ENCODE measurements around the gene PTGES2.

The PTGES2 gene

GRCh38 chr9:128087262-128087661 lies 40.3 kb downstream of the PTGES2 start:
- Histone ChIP-seq H3K27me3 (replicated peaks; ENCODE audit: control insufficient read depth, insufficient read depth, low read length) (no peaks in the 10 kb centered on the region), H3K4me3 (ENCODE audit: low read length) (no peak overlapping the region), H3K36me3 (ENCODE audit: control insufficient read depth, insufficient read depth, low read length, severe bottlenecking) (no peaks in the 10 kb centered on the region), H3K9ac (ENCODE audit: low read length) (no peak overlapping the region), H3K9me3 (ENCODE audit: control insufficient read depth, low read length) (no peaks in the 10 kb centered on the region), H3K4me1 (ENCODE audit: control insufficient read depth, insufficient read depth, low read length) (peaks cover 16% of the 10 kb centered on the region)
- DNase-seq (ENCODE audit: low read depth), result no peak

- no peaks in the 10 kb centered on the region for H3K36me3 ChIP-seq (ENCODE audit: control insufficient read depth, insufficient read depth, low read length, severe bottlenecking)
- H3K27me3 ChIP-seq (replicated peaks; ENCODE audit: control insufficient read depth, insufficient read depth, low read length), result no peaks in the 10 kb centered on the region
- no peak overlapping the region for H3K9ac ChIP-seq (ENCODE audit: low read length)
- no peak overlapping the region for H3K4me3 ChIP-seq (ENCODE audit: low read length)
- peaks cover 19% of the 10 kb centered on the region for H3K4me1 ChIP-seq (ENCODE audit: control insufficient read depth, insufficient read depth, low read length)
- H3K9me3 ChIP-seq (ENCODE audit: control insufficient read depth, low read length), result no peaks in the 10 kb centered on the region
- peak; percentile 22 for DNase-seq (ENCODE audit: low read depth)
Measured at GRCh38 chr9:128085943-128086342, 41.6 kb downstream of the PTGES2 start.

- H3K4me3 ChIP-seq (ENCODE audit: low read length), result no peak overlapping the region
- no peak for DNase-seq (ENCODE audit: low read depth)
- no peaks in the 10 kb centered on the region for H3K9me3 ChIP-seq (ENCODE audit: control insufficient read depth, low read length)
- no peaks in the 10 kb centered on the region for H3K36me3 ChIP-seq (ENCODE audit: control insufficient read depth, insufficient read depth, low read length, severe bottlenecking)
- no peak overlapping the region for H3K9ac ChIP-seq (ENCODE audit: low read length)
- peaks cover 21% of the 10 kb centered on the region for H3K4me1 ChIP-seq (ENCODE audit: control insufficient read depth, insufficient read depth, low read length)
- no peaks in the 10 kb centered on the region for H3K27me3 ChIP-seq (replicated peaks; ENCODE audit: control insufficient read depth, insufficient read depth, low read length)
Measured at GRCh38 chr9:128084746-128085145, 42.8 kb downstream of the PTGES2 start.

GRCh38 chr9:128082151-128082550 lies 45.4 kb downstream of the PTGES2 start:
- no peaks in the 10 kb centered on the region for H3K27me3 ChIP-seq (replicated peaks; ENCODE audit: control insufficient read depth, insufficient read depth, low read length)
- no peaks in the 10 kb centered on the region for H3K9me3 ChIP-seq (ENCODE audit: control insufficient read depth, low read length)
- DNase-seq (ENCODE audit: low read depth), result no peak
- H3K4me1 ChIP-seq (ENCODE audit: control insufficient read depth, insufficient read depth, low read length), result peaks cover 31% of the 10 kb centered on the region
- no peak overlapping the region for H3K4me3 ChIP-seq (ENCODE audit: low read length)
- peak overlapping the region; percentile 75 for H3K9ac ChIP-seq (ENCODE audit: low read length)
- H3K36me3 ChIP-seq (ENCODE audit: control insufficient read depth, insufficient read depth, low read length, severe bottlenecking), result no peaks in the 10 kb centered on the region

DNA sequence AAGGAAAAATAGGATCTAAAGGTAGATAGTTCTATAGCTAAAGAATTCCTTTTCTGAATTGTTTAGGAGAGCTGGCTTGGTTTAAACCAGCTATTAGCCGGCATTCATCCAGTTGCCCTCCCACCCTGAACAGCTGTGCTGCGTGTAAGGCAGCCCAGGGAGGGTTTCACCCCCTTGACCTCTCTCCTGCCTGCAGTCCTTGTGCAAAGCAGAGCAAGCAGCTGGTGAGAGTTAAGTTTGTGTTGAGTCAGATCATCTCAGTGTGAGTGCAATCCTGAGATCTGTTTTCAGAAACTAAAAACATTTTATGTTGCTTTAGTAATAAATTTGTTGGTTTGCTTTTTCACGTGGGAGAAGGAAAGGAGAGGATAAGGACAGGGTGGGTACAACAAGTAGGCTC lies 46.5 kb downstream of the PTGES2 start:
- Histone ChIP-seq H3K4me3 (ENCODE audit: low read length) (peak overlapping the region; percentile 24), H3K27me3 (replicated peaks; ENCODE audit: control insufficient read depth, insufficient read depth, low read length) (no peaks in the 10 kb centered on the region), H3K9me3 (ENCODE audit: control insufficient read depth, low read length) (no peaks in the 10 kb centered on the region), H3K4me1 (ENCODE audit: control insufficient read depth, insufficient read depth, low read length) (peaks cover 31% of the 10 kb centered on the region), H3K9ac (ENCODE audit: low read length) (peak overlapping the region; percentile 75), H3K36me3 (ENCODE audit: control insufficient read depth, insufficient read depth, low read length, severe bottlenecking) (no peaks in the 10 kb centered on the region)
- DNase-seq (ENCODE audit: low read depth), result peak; percentile 95

GRCh38 chr9:128080206-128080605 lies 47.3 kb downstream of the PTGES2 start:
- Histone ChIP-seq H3K9ac (ENCODE audit: low read length) (no peak overlapping the region), H3K36me3 (ENCODE audit: control insufficient read depth, insufficient read depth, low read length, severe bottlenecking) (no peaks in the 10 kb centered on the region), H3K4me1 (ENCODE audit: control insufficient read depth, insufficient read depth, low read length) (peaks cover 35% of the 10 kb centered on the region), H3K4me3 (ENCODE audit: low read length) (no peak overlapping the region), H3K9me3 (ENCODE audit: control insufficient read depth, low read length) (no peaks in the 10 kb centered on the region), H3K27me3 (replicated peaks; ENCODE audit: control insufficient read depth, insufficient read depth, low read length) (no peaks in the 10 kb centered on the region)
- no peak for DNase-seq (ENCODE audit: low read depth)

DNA sequence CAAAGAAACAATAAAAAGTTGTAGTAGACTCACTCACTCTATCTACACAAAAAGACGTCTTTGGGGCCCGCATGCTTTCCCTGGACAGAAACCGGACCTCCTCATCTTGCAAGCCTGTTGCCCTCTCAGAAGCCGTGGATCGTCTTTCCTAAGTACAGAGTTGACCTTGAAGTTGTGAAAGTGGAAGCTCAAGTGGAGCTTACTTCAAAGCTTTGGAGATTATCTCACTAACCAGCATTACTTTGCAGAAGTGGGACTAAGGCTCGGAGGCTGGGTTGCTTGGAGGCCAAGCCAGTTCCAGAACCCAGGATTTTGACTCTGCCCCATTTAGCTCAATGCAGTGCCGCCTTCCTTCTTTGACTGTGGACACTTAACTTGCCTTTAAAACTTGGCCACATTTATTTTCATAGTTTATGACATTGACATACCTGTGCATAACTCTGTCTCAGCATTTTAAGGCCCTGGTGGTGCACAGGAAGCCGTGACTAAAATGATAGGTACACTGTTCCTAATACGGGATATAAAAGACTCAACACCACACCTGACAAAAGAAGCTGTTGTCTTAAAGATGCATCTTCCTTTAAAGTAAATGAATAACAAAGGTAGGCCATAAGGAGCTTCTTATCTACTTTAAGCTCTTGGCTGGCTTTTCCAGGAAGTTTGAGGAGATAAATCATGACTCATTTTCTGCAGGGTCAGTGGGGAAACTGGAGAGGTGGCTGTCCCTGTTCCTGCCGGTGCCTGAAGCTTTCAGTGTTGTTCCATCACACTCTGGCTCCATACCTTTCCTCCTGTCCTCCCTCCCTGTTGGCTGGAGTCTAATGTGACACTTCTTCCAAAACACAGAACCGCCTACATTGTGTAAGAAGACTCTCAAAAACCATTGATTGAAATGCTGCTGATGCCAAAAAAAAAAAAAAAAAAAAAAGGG lies 48.8 kb downstream of the PTGES2 start:
- Histone ChIP-seq H3K9ac (ENCODE audit: low read length) (no peak overlapping the region), H3K4me3 (ENCODE audit: low read length) (no peak overlapping the region), H3K27me3 (replicated peaks; ENCODE audit: control insufficient read depth, insufficient read depth, low read length) (no peaks in the 10 kb centered on the region), H3K36me3 (ENCODE audit: control insufficient read depth, insufficient read depth, low read length, severe bottlenecking) (no peaks in the 10 kb centered on the region), H3K4me1 (ENCODE audit: control insufficient read depth, insufficient read depth, low read length) (peaks cover 47% of the 10 kb centered on the region), H3K9me3 (ENCODE audit: control insufficient read depth, low read length) (no peaks in the 10 kb centered on the region)
- peak; percentile 44 for DNase-seq (ENCODE audit: low read depth)

DNA sequence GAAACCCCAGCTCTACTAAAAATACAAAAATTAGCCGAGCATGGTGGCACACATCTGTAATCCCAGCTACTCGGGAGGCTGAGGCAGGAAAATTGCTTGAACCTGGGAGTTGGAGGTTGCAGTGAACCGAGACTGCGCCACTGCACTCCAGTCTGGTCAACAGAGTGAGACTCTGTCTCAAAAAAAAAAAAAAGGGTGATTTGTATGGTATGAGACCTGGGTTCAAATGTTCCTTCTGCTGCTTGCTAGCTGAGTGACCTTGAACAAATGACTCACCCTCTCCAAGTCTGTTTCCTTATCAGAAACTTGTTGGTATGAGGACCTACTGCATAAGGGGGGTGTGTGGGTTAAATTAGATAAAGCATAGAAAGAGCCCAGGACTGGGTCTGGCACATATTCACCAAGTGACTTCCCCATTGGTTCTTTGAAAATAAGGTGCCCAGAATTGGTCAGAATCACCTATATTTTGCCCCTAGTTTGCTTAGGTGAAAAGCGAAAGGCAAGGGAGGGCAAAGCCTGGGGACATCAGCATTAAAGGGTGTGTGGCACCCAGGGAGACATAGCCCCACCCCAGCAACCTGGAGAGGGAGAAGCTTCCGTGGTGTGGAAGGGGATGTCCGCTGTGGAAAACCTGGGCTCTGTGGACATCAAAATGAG lies 49.6 kb downstream of the PTGES2 start:
- no peak for DNase-seq (ENCODE audit: low read depth)
- no peaks in the 10 kb centered on the region for H3K36me3 ChIP-seq (ENCODE audit: control insufficient read depth, insufficient read depth, low read length, severe bottlenecking)
- peaks cover 55% of the 10 kb centered on the region for H3K4me1 ChIP-seq (ENCODE audit: control insufficient read depth, insufficient read depth, low read length)
- no peaks in the 10 kb centered on the region for H3K27me3 ChIP-seq (replicated peaks; ENCODE audit: control insufficient read depth, insufficient read depth, low read length)
- no peak overlapping the region for H3K4me3 ChIP-seq (ENCODE audit: low read length)
- H3K9me3 ChIP-seq (ENCODE audit: control insufficient read depth, low read length), result no peaks in the 10 kb centered on the region
- no peak overlapping the region for H3K9ac ChIP-seq (ENCODE audit: low read length)

DNA sequence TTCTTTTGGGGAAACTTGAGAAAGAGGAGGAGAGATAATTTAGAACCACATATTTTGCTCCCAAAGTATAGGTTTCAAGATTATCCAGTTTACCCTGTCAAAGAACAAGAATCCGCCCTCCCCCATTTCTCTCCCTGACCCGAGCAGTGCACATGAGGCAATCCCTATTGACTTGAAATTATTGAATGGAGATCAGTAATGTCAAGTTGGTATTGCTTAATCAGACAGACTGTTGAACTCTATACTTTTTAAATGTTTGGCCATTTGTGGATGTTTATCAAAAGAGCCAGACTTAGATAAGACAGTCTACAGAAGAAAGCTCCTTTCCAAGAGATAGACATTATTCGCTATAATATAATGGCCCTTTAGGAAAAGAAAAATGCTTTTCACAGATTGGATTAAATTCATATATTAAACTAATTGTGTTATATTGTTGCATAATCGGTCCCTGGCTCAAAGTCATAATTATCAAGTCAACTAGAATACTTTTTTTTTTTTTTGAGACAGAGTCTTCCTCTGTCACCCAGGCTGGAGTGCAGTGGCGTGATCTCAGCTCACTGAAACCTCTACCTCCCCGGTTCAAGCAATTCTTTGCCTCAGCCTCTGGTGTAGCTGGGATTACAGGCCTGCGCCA lies 54.2 kb downstream of the PTGES2 start:
- peak overlapping the region; percentile 79 for H3K9ac ChIP-seq (ENCODE audit: low read length)
- H3K9me3 ChIP-seq (ENCODE audit: control insufficient read depth, low read length), result no peaks in the 10 kb centered on the region
- H3K4me1 ChIP-seq (ENCODE audit: control insufficient read depth, insufficient read depth, low read length), result peaks cover 58% of the 10 kb centered on the region
- H3K4me3 ChIP-seq (ENCODE audit: low read length), result peak overlapping the region; percentile 67
- H3K36me3 ChIP-seq (ENCODE audit: control insufficient read depth, insufficient read depth, low read length, severe bottlenecking), result no peaks in the 10 kb centered on the region
- DNase-seq (ENCODE audit: low read depth), result peak; percentile 69
- H3K27me3 ChIP-seq (replicated peaks; ENCODE audit: control insufficient read depth, insufficient read depth, low read length), result no peaks in the 10 kb centered on the region

DNA sequence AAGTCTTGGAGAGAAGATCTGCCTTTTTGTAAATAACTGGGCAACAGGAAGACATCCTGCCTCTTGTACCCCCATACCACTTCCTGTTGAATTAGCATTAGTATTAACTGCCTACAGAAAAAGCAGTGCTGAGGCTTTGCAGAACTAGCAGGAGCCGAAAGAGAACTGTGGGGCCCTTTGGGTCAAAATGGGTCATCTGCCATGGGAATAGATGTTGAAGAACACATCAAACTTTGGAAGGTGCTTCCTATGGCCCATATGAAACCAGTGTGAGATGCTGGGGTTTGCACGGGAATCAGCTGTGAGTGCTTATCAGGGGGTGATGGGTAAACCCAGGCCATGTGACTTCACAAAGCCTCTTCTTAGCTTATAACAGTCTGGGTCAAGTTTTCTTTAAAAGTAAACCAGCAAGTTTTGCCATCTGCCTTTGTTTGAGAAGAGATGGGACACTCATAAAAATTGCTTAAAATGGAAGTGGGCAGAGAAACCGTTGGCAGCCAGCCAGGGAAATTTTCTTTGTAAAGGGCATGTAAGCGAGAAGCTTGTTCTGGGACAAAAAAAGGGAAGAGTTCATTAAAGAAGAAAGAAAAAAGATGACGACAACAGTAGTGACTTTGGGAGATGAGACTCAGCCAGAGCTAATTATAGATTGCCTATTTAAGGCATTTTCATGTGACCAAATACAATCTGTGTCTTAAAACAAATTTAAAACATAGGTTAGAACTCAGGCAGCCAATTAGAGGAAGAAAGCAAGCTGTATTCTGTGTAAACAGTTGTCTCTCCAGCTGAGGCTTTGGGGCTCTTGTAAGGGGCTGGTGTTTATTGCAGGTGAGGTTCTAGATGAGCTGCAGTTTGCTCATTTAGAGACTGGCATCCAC lies 55.1 kb downstream of the PTGES2 start:
- Histone ChIP-seq H3K4me1 (ENCODE audit: control insufficient read depth, insufficient read depth, low read length) (peaks cover 58% of the 10 kb centered on the region), H3K4me3 (ENCODE audit: low read length) (peak overlapping the region; percentile 67), H3K27me3 (replicated peaks; ENCODE audit: control insufficient read depth, insufficient read depth, low read length) (no peaks in the 10 kb centered on the region), H3K36me3 (ENCODE audit: control insufficient read depth, insufficient read depth, low read length, severe bottlenecking) (no peaks in the 10 kb centered on the region), H3K9ac (ENCODE audit: low read length) (peak overlapping the region; percentile 79), H3K9me3 (ENCODE audit: control insufficient read depth, low read length) (no peaks in the 10 kb centered on the region)
- DNase-seq (ENCODE audit: low read depth), result peak; percentile 89

All from adipocyte (in vitro differentiated cells).